HepG2 (cell line): ENCODE results near the gene TMEM129.

Experiments used
- AFF4 ChIP-seq: sonication (generic); formaldehyde crosslinking; IDR thresholded peaks from 2 replicates; pipeline ENCODE4 v1.4.0; 2020; ENCODE audit warnings: missing genetic modification reagents
- ATF3 ChIP-seq: sonication (generic); formaldehyde crosslinking; IDR thresholded peaks from 2 replicates; pipeline ENCODE4 v1.4.0; 2020; ENCODE audit warnings: missing genetic modification reagents
- CTCF ChIP-seq: sonication (generic); formaldehyde crosslinking; IDR thresholded peaks from 2 replicates; pipeline ENCODE4 v1.5.0; 2020; ENCODE audit warnings: mild to moderate bottlenecking, missing genetic modification reagents, moderate library complexity
- EP300 ChIP-seq, 3 experiments: sonication (generic) in 1 of 3; formaldehyde crosslinking in 1 of 3; IDR thresholded peaks; 2 replicates each; pipeline versions ENCODE4 v1.5.1 to v1.6.1; 2011 to 2020; ENCODE audit warnings: low read depth in 2 of 3, low read length in 2 of 3, borderline replicate concordance in 1 of 3, improper control_type of control experiment in 1 of 3, mild to moderate bottlenecking in 1 of 3, missing genetic modification reagents in 1 of 3, moderate library complexity in 1 of 3
- GPN1 ChIP-seq: sonication (generic); formaldehyde crosslinking; IDR thresholded peaks from 2 replicates; pipeline ENCODE4 v1.5.1; 2020; ENCODE audit warnings: missing genetic modification reagents, borderline replicate concordance
- HCFC1 ChIP-seq: fragments of 150-350 bp; IDR thresholded peaks from 2 replicates; pipeline ENCODE4 v1.6.1; 2014; ENCODE audit warnings: low read depth, low read length
- JUN ChIP-seq: sonication (generic); formaldehyde crosslinking; IDR thresholded peaks from 2 replicates; pipeline ENCODE4 v1.4.0; 2020; ENCODE audit warnings: mild to moderate bottlenecking, missing genetic modification reagents
- MAX ChIP-seq: IDR thresholded peaks from 2 replicates; pipeline ENCODE4 v1.6.1; 2012; ENCODE audit warnings: inconsistent platforms
- MIER2 ChIP-seq: IDR thresholded peaks from 2 replicates; pipeline ENCODE4 v1.6.1; 2016; ENCODE audit warnings: missing biosample characterization, missing genetic modification reagents
- NFRKB ChIP-seq: fragments of 450-650 bp; IDR thresholded peaks from 2 replicates; pipeline ENCODE4 v1.6.1; 2017
- NONO ChIP-seq, 2 experiments: fragments of 450-650 bp in 1 of 2; sonication (generic) in 1 of 2; formaldehyde crosslinking in 1 of 2; IDR thresholded peaks in 1 of 2; conservative IDR thresholded peaks in 1 of 2; 2 replicates each; pipeline versions ENCODE4 v1.6.1 to v1.8.0; 2017 to 2022; ENCODE audit warnings: mild to moderate bottlenecking in 1 of 2, missing genetic modification reagents in 1 of 2, moderate library complexity in 1 of 2
- PBX3 ChIP-seq: sonication (generic); formaldehyde crosslinking; IDR thresholded peaks from 2 replicates; pipeline ENCODE4 v1.8.1; 2023; ENCODE audit warnings: missing genetic modification reagents, inconsistent platforms, borderline replicate concordance
- TCF7L2 ChIP-seq: IDR thresholded peaks from 2 replicates; pipeline ENCODE4 v1.6.1; 2011; ENCODE audit warnings: mild to moderate bottlenecking, low read depth, low read length, moderate library complexity
- ZNF318 ChIP-seq: sonication (generic); formaldehyde crosslinking; IDR thresholded peaks from 2 replicates; pipeline ENCODE4 v1.4.0; 2020; ENCODE audit warnings: mild to moderate bottlenecking, missing genetic modification reagents

- TF ChIP-seq MIER2 (CRISPR knock-in tag): no peak
- no peak for TF ChIP-seq TCF7L2
- no peak for TF ChIP-seq MAX
- no peak for TF ChIP-seq NONO (IDR thresholded peaks at IDR 0.05)
- no peak for TF ChIP-seq NONO (CRISPR knock-in tag; conservative IDR thresholded peaks at IDR 0.05)
- TF ChIP-seq ATF3: no peak
- no peak for TF ChIP-seq HCFC1
- TF ChIP-seq NFRKB: no peak
- TF ChIP-seq EP300 (IDR thresholded peaks at IDR 0.05; ENCODE audit: low read depth in 2 of 2, low read length in 2 of 2): no peak
- no peak for TF ChIP-seq EP300 (CRISPR knock-in tag; IDR thresholded peaks at IDR 0.05; ENCODE audit: borderline replicate concordance)
- no peak for TF ChIP-seq ZNF318
- TF ChIP-seq JUN: no peak
- no peak for TF ChIP-seq AFF4 (CRISPR knock-in tag)
- no peak for TF ChIP-seq PBX3 (CRISPR knock-in tag)
- TF ChIP-seq CTCF (CRISPR knock-in tag): no peak
- no peak for TF ChIP-seq GPN1 (CRISPR knock-in tag)
These were observed 29.4 kb upstream of the TMEM129 start for GRCh38 chr4:1750381-1751154.
